ENCODE data around the gene TCTN3.
A peak's percentile ranks its signal among the peaks of the same experiment; 100 is the strongest.
"Not testable (repeated sequence)": the region's sequence is repeated elsewhere in the genome, so short reads cannot be mapped to it uniquely, and the experiment has no call there.

The TCTN3 gene

GRCh38 chr10:95628786-95629185 is 64.9 kb downstream of the TCTN3 start:
- DNase-seq (ENCODE audit: low read depth) = peak; percentile 5

- DNase-seq (ENCODE audit: low read depth) = no peak
Observed at GRCh38 chr10:95626500-95626899, 67.2 kb downstream of the TCTN3 start.

- DNase-seq (ENCODE audit: low read depth) = not testable (repeated sequence)
Observed at GRCh38 chr10:95620415-95620814, 73.3 kb downstream of the TCTN3 start.

- no peak for DNase-seq (ENCODE audit: low read depth)
Observed at GRCh38 chr10:95618101-95618500, 75.6 kb downstream of the TCTN3 start.

GRCh38 chr10:95616446-95616845 is 77.3 kb downstream of the TCTN3 start:
- DNase-seq (ENCODE audit: low read depth) = no peak

Data from GM04504 (cell line).